Measurements from ENCODE around the gene CNTN5. TPM values are rescaled to one million over a fixed set of nuclear protein-coding genes. Genes with fewer than 3 reads are reported as not detected.

CNTN5 gene
- total RNA-seq, 1 experiment from 2014 or later, result not detected

- H2AFZ ChIP-seq (ENCODE audit: low read length), result no peak overlapping the region
- H3K27ac ChIP-seq (ENCODE audit: insufficient read length, low read depth, low read length), result no peak overlapping the region
- no peak overlapping the region for H2BK20ac ChIP-seq (ENCODE audit: low read depth, low read length, poor library complexity, severe bottlenecking)
- no peak for DNase-seq
- H3K23me2 ChIP-seq (ENCODE audit: insufficient read length, low read depth, low read length, poor library complexity, severe bottlenecking), result no peaks in the 10 kb centered on the region
- H3K23ac ChIP-seq (ENCODE audit: insufficient read length, low read depth, low read length), result no peak overlapping the region
- no peaks in the 10 kb centered on the region for H3K27me3 Mint-ChIP-seq (ENCODE audit: low read depth)
- H3T11ph ChIP-seq (ENCODE audit: low read length), result no peak overlapping the region
- no peaks in the 10 kb centered on the region for H3K4me1 Mint-ChIP-seq
- no peaks in the 10 kb centered on the region for H3K79me2 ChIP-seq (ENCODE audit: insufficient read depth, low read length)
- H3K36me3 Mint-ChIP-seq (ENCODE audit: insufficient read depth in 1 of 3, low read depth in 3 of 3), result no peaks in the 10 kb centered on the region
- no peak overlapping the region for H2BK120ac ChIP-seq (ENCODE audit: low read depth, low read length, poor library complexity, severe bottlenecking)
- H2BK12ac ChIP-seq (ENCODE audit: insufficient read length, low read depth, low read length), result no peak overlapping the region
- no peaks in the 10 kb centered on the region for H3K4me1 ChIP-seq (ENCODE audit: insufficient read depth, low read length)
- H3K9me3 Mint-ChIP-seq, result no peaks in the 10 kb centered on the region
- no peaks in the 10 kb centered on the region for H3K79me1 ChIP-seq (ENCODE audit: insufficient read depth, low read depth, low read length, poor library complexity, severe bottlenecking)
- no peak overlapping the region for H4K91ac ChIP-seq (ENCODE audit: insufficient read length, low read depth, low read length)
- H3K4ac ChIP-seq (ENCODE audit: low read depth, low read length), result no peak overlapping the region
- no peak overlapping the region for H3K9ac ChIP-seq (ENCODE audit: extremely low read depth, insufficient read length, low read length)
- no peak overlapping the region for H4K8ac ChIP-seq (replicated peaks; ENCODE audit: insufficient read length, low read depth, low read length)
- H3K56ac ChIP-seq (ENCODE audit: insufficient read length, low read depth, low read length), result no peak overlapping the region
- no peak overlapping the region for H2BK15ac ChIP-seq (ENCODE audit: low read depth, low read length)
- no peak overlapping the region for H4K5ac ChIP-seq (ENCODE audit: insufficient read length, low read depth, low read length)
- H3K4me2 ChIP-seq (ENCODE audit: insufficient read depth, insufficient read length, low read length), result no peak overlapping the region
- TF ChIP-seq CTCF (conservative IDR thresholded peaks at IDR 0.05), result no peak
- no peak overlapping the region for H3K4me3 Mint-ChIP-seq
- H3K27me3 ChIP-seq (ENCODE audit: insufficient read depth, low read length), result no peaks in the 10 kb centered on the region
- H3K9me3 ChIP-seq (ENCODE audit: control insufficient read depth, low read depth, low read length), result no peaks in the 10 kb centered on the region
- no peaks in the 10 kb centered on the region for H4K20me1 ChIP-seq (ENCODE audit: control insufficient read depth, insufficient read depth, insufficient read length)
- H3K14ac ChIP-seq (ENCODE audit: insufficient read depth, low read length), result no peak overlapping the region
- no peak overlapping the region for H3K18ac ChIP-seq (ENCODE audit: insufficient read length, low read depth, low read length)
- H3K27ac Mint-ChIP-seq, result no peak overlapping the region
- no peak overlapping the region for H2BK5ac ChIP-seq (ENCODE audit: insufficient read length, low read length)
- no CpG with 5 or more reads among the region's 3 CpGs for WGBS (ENCODE audit: extremely low coverage, insufficient read length, low lambda C conversion rate)
- H2AK5ac ChIP-seq (ENCODE audit: insufficient read length, low read length), result no peak overlapping the region
Measured at GRCh38 chr11:99443276-99443675, 422.5 kb downstream of the CNTN5 start.
